NCI-H510A treated with DMSO at 0.1 percent for 48 hours (cell line): ENCODE measurements around the gene MAP2K4.
"Not testable (repeated sequence)": the region's sequence is repeated elsewhere in the genome, so short reads cannot be mapped to it uniquely, and the experiment has no call there.

Experiments used
- DNase-seq: peaks from one replicate; lab custom pipeline; 2025; lab: John Stamatoyannopoulos, UW

Gene MAP2K4

DNA sequence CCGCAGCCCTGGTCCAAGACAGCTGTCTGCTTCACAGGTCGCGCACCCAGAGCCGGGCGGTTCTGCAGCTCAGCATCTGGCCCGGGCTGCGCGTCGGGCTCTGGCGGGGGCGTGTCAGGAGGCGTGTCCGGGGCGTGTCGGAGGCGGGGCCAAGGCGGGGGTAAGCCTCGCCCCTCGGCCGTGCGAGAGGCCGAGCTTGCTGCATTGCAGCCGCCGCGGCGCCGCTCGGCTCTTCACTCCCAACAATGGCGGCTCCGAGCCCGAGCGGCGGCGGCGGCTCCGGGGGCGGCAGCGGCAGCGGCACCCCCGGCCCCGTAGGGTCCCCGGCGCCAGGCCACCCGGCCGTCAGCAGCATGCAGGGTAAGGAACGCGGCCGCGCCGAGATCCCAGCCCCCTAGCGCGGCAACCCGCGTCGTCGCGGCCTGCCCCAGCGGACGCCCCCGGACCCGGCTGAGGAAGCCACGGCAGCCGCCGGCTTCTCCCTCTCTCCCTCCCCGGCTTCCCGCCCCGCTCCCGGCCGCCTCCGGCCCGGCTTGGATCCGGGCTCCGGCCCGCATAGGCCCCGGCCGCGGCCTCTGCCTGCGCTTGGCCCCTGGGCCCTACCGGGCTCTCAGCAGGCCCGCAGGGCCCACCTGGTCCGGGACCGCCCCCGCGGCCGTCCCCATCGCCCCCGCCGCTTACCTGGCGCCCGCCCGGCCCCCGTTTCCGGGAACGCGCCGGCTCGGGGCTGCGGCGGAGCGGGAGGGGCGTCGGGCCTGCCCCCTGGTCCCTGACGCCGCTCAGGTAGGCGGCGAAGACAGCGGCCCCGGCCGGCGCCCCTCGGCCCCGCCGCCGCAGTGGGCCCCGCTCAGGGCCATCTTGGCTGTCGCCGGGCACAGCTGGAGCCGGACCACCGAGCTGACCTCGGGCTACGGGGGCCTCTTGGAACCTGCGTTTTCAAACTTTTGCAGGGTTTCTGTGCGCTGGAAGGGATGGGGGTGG is at the start of gene MAP2K4:
TSS of gene MAP2K4 (plus strand) at position 236 of the 981 bp plus-strand sequence. CDS start at position 246, 10 bp downstream.
- peak; percentile 49 for DNase-seq

DNA sequence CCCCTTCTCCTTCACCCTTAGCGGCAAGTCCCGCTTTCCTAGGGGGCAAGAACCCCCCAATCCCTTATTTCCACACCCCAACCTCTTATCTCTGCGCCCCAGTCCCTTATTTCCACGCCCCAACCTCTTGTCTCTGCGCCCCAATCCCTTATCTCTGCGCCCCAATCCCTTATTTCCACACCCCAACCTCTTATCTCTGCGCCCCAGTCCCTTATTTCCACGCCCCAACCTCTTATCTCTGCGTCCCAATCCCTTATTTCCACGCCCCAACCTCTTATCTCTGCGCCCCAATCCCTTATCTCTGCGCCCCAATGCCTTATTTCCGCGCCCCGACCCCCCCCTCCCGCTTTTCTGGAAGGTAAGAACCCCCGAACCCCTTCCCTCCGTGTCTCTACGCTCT is 47.9 kb upstream of the MAP2K4 start:
- not testable (repeated sequence) for DNase-seq

DNA sequence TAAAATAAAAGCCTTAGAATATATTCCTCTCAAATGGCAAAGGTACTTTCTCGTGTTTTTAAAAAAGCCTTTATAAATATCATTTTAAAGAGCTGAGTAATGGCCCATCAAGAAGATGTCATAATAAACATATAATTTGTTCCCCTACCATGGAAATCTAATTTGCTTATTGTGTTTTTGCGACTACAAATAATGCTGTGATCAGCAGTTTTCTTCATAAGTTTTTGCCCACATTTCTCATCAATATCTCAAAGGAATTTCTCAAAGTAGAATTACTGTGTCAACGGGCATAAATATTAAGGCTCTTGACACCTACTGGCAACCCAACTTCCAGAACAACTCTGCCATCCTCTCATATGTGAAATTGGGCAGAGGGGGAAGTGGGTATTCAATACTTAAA is 40.9 kb upstream of the MAP2K4 start:
- DNase-seq: no peak

DNA sequence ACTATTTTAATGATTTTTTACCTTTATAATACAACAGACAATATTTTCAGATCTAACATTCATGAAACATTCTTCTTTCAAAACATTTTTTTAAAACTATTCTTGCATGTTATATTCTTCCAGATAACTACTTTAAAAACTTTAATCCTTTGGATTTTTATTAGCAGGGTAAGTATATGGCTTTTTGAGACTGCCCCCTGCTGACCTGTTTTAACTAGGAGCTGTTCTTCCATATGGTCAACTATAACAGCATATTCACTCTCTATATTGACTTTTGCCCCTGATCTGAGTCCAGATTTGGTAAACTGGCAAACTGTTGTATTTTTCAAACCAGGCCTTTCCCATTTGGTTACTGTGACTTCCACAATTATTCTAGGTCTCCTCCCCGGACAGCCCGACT is 39.9 kb upstream of the MAP2K4 start:
- no peak for DNase-seq

DNA sequence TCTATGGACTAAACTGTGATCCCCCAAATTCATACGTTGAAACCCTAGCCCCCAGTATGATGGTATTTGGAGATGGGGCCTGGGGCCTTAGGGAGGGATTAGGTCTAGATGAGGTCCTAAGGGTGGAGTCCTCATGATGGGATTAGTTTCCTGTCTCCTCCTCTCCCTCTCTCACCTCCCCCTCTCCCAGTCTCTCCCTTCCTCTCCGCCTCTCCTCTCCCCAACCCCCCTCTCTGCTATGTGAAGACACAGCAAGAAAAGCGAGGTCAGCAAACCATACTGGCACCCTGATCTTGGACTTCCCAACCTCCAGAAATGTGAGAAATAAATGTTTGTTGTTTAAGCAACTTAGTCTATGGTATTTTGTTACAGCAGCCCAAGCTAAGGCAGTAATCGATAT is 38.8 kb upstream of the MAP2K4 start:
- DNase-seq: no peak

DNA sequence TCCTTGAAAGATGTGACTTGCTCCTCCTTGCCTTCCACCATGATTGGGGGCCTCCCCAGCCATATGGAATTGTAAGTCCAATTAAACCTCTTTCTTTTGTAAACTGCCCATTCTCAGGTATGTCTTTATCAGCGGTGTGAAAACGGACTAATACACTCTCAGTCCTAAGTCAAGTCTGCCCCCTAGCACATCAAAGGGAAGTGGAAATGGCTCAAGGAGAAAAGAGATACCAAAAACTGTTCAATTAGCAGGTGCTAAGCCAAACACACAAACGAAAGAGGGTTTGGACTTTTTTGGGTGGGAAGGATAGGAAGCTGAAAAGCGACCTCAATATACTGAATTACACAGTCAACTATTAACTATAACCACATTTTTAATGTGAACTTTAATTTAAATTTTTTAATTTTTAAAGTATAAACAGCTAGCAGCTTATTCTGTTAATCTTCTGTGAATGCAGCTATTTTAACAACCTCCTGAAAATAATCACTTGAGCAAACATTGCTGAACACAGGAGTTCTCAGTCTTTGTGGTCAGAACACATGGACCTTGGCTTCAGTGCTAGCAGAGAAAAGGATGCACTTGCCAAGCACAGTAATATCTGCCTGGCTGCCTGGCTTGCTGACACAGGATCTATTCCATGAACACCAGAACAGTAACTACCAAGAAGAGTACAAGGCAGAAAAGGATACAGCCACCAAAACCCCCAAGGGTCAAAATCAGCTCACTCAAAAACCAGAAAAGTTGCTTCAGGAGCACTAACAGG is 34.3 kb upstream of the MAP2K4 start:
- DNase-seq: no peak

DNA sequence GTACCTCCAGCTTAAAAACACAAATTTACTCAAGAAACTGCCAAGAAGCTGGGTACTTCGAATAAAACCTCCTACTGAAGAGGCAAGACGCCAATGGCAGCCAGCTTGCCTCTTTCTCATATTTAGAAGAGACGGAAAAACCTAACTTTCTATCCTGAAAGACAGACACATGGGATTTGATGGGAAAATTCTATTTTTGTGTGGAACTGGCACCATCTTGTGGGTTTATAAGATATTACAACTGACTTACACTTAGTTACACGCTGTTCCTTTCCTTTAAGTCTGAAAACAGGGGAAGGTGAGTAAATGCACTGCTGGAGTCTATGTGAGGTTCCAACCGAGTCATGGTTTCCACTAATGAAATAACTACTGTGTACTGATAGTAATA is 33.7 kb upstream of the MAP2K4 start:
- peak; percentile 35 for DNase-seq

DNA sequence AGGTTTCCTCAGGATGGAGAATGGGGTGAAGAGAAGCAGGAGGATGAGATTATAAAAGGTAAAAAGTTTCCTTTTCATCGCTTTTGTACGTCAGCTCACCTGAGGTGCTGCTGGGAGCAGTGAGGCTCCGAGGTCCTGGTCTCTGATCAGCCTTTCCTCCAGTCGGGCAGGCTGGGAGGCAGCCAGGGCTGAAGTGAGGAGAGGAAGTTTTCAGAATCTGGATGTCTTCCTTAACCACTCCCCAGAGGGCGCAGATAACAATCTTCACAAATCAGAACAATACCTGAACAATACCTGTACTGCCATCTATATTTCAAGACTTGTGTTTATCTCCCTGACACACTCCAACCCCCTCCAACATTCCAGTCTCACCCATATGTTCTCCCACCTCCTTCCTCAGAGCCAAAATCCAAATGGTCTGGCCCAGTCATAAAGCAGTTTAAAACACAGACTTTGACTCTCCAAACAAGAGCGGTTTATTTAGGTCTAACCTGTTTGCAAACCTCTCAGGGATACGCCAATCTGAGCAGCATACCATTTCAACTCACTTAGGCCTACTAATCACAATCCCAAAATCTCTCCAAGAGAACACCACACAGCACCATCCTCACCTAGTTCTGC is 30.2 kb upstream of the MAP2K4 start:
- no peak for DNase-seq

DNA sequence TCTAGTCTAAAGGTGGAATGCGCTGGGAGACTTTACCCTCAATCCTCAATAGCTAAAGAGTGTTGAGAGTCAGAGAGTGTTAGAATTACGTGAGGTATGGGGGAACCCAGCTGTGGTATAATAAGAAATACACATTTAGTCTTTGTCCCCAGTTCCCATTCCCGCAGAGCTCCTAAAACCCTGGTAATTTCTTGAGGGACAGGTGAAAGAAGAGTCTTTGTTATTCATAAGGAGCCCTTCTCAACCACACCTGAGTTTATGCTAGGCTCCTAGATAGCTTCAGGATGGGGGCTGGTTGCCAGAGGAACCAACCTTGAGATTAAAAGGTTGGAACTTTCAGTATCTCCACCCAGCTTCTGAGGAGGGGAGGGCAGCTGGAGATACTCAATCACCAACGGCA is 29.2 kb upstream of the MAP2K4 start:
- DNase-seq: no peak

DNA sequence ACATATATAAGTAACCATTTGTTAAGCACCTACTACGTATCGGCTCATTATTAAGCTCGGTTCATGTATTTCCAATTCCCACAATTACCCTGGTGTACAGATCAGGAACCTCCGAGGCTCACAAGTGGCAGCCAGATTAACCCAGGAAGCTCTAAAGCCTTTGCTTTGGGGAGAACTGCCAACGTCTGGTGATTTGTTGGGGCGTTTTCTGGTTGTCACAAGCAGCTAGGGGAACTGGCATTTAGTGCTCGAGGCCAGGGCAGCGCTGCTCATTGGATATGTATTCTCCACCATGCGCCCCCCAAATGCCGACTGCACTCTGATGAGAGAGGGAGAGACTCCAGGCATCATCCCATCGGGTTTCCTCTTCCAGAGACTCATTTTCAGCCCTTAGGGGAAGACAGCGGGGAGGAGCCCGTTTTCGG is 23.9 kb upstream of the MAP2K4 start:
- DNase-seq: peak; percentile 50

DNA sequence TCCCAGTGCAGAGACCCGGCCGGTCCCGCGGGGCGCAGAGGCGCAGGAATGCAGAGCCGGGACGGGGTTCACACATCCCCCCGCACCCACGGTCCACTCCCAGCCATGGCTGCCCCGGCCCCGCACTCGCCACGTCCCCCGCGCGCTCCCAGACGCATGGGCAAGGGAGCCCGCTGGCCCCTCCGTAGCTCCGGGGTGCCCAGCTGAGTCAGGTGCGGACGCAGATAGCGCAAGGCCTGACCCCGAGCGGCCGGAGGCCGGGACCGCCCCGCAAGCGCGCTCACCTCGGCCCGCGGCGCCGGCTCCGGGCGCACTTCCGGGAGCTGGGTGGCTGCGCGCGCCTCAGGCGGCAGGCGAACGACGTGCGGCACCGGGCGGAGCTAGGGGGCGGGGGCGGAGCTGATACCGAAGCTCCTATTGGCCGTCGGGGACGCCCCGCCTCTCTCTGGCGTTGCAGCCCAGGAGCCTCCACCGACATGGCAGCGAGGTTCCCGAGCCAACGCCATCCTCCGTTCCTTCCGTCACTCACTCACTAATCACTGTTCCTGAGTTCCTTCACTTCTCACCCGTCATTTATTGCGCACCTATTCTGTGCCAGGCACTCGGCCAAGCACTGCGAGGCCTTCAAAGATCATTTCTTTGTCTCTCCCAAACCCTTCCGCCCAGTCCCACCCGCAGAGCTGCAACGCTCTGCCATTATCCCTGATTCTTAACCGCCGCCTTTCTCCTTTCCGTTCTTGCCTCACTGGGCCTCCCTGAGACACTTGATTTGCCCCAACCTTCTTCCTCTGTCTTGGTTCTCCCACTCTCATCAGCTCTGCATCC is 23.3 kb upstream of the MAP2K4 start, which contains the start of gene ZNF18:
TSS of gene ZNF18 (minus strand) at position 329 of the 825 bp plus-strand sequence. CDS start 4,646 bp downstream, outside the sequence.
- DNase-seq: peak; percentile 85

DNA sequence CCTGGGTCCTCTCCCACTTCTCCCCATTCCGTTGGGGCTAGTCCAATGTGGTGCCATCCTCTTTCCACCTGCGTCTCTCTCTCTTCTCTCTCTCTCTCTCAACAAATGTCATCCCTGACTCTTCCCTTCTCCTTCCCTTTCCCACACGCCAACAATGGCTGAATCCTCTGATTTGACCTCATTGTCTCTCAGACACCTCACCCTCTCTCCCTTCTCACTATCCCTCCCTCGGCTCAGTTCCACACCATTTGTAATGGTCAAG is 22.8 kb upstream of the MAP2K4 start:
- DNase-seq: no peak

DNA sequence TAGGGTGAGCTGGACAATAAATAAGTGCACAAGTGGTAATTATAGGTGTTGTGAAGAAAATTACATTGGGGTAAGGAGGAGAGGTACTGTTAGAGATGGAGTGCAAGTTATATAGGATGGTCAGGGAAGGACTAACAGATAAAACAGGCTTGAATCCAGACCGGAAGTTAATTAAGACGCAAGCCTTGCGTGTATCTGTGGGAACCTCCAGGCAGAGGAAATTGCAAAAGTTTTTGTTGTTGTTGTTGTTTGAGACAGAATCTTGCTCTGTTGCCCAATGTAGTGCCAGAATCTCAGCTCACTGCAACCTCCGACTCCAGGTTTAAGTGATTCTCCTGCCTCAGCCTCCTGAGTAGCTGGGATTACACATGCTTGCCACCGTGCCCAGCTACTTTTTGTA is 21.0 kb upstream of the MAP2K4 start:
- no peak for DNase-seq

DNA sequence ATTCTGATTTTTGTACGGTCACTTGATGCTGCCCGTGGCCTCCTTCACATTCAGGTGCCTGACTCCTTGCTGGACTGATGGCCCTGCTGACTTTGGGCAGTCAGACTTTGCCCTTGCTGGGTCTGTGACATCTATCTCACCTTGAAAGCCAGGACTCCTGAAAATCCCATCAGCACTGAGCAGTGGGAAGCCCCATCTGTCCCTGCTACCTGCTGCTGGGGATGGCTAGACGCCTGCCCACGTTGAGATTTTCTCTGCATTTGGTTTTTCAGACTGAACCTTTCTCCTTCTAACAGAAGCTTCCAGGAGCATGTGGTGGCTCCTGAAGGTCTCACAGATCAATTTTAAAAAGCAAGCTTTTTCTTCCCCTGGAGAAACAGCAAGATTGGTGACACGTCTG is 13.2 kb upstream of the MAP2K4 start:
- no peak for DNase-seq

DNA sequence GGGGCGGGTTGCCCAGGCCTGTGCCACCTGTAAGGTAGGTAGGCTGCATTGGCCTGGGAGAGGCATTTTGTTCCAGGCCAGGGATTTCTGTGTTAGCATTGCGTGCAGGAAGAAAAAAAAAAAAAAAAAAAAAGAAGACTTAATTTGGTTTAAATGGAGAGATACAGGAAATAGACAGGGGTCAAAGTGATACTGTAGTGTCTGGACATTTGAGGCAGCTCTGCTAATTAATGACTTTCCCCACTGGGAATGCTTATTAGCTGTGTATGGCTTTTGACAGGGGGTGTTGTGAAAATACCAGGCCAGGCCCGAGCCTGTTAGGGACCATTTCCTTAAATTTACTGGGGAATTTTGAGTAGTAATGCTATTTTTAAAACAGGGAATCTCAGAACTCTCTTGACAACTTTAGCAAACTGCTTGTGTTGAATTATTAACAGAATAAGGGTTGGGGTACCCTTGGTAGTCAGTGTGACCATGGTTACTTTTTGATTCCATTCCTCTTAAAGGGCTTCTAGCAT is 1.0 kb downstream of the MAP2K4 start:
- DNase-seq: no peak

DNA sequence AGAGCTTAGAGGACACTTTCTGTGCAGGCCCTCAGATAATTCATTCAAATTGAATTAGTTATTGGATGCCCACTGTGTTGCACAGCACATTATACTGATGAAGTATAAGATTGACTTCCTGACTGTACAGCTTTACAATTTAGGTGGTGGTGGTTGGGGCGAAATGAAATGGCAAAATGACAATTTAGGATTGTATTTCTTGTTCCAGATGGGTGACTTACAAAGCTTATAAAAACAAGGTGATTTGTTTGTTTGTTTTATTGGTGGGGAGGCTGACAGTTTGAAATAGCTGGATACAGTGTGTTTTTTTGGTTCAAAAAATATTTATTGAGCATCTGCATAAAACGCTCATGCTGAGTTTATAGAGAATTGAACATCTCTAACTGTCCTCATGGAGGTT is 1.6 kb downstream of the MAP2K4 start:
- DNase-seq: no peak

DNA sequence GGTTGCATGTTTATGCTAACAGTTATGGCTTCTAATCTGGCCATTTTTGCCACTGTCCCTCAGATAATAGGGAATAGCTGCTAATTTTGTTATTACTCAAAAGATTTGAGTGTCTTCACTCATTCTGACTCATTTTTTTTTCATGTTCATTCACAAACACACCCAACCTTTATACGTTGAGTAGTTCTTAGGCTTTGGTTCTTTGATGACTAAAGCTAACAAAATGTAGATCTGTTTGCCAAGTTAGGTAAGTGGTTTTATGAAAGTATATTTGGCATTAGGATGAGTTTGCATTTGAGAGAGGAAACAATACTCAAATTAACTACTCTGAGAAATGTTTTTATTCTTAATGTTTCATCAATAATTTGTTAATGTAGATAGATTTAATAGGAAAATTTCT is 3.6 kb downstream of the MAP2K4 start:
- DNase-seq: no peak

DNA sequence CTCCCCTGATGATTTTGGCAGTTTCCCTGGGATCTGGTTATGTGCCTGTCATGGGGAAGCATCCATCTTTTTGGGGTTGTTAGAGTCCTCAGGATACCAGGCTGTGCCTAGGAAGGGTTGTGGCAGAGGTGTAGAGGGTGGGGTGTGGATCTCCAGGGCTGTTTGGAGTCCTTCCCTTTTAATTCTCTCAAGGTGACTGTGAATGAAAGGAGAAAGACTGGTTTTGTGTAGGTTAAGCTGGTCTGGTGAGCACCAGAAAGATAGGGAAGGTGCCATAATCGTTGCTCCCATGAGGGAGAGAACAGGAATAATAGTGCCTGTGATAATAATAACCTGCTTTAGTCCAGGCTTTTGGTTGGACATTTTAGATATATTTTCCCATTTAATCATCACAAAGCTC is 7.0 kb downstream of the MAP2K4 start:
- DNase-seq: no peak

DNA sequence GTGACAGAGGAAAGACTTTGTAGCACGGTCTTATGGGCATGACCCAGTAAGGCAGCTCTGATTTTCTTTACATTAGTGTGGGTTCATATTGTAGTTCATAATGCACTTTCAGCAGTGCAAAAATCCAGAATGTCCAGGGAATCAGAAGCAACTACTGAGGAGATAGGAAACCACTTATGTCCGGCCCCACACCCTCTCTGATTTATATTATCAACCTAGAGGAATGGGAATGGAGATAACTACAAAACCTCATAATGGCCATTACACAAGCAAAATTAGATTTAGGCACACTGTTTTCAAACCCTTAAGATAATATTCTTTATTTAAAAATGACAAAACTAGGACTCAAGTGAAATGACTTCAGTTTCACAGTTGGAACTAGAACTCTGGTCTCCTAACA is 7.9 kb downstream of the MAP2K4 start:
- no peak for DNase-seq

DNA sequence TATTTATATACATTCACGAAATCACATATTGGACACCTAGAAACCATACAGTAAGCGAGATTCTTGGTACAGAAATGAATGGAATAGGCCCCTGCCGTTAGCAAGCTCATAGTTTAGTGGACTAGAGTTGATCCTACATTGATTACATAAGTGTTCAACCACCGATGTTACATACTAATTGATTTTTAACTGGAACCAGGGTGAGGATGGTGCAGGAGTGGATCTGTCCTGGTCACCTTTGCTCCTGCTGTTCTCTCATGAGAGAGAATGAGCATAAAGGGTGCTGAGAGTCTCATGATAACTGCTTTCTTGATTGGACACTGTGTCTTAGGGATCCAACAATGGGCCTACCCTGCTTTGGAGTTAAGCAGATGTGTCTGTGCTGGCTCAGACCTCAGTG is 13.9 kb downstream of the MAP2K4 start:
- no peak for DNase-seq

DNA sequence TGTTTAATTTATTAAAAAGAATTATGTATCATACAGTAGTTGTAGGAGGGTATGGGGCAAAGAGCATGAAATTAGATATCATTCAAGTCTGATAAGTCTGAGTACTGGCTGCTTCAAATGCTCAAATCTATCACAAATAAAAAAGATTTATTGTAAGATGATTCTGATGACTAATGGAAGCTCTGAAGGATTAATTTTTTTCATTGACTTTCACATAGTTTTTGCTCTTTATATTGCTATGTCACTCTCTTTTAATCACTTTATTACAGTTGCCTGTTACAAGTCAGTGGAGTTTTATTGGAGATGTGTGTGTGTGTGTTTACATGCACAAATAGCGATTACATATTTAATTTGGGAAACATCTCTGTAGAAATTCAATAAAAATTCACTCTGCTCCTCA is 15.0 kb downstream of the MAP2K4 start:
- DNase-seq: no peak

DNA sequence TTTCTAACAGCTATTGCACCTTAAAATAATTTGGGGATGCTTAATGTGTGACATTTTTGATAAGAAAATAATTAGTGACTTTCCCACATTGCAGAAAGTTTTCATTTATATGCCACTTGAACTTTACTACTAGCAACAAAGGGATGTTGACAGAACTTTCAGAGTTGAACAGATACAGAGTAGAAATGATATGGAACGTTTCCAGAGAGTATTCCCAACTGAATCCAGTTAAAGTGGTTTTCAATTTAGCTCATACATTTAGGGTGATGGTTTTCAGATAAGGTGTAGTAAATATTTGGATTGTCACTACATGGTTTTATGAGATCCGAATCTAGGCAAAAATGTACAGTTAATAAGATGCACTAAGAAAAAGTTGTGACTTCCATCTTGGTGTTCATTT is 17.3 kb downstream of the MAP2K4 start:
- no peak for DNase-seq
